Activated B cell treated with CpG ODN at 0.5 μM for 24 hours (primary cell): Measurements from ENCODE around the gene LEMD1. TPM values are rescaled to one million over a fixed set of nuclear protein-coding genes. Genes with fewer than 3 reads are reported as not detected.
"Not testable (repeated sequence)": the region's sequence is repeated elsewhere in the genome, so short reads cannot be mapped to it uniquely, and the experiment has no call there.

Experiments
- ATAC-seq: fragments of 200-7000 bp; cut with Tn5 transposase; one replicate; pipeline ENCODE4 v1.10.0; 2021; ENCODE audit warnings: low read depth, mild to moderate bottlenecking, moderate library complexity
- CTCF ChIA-PET: fragments of 350-600 bp; sonication (Branson Sonifier 250); formaldehyde crosslinking; loops from one replicate; lab custom pipeline; 2021; ENCODE audit warnings: antibody characterized with exemption; lab: Charles Lee
- POLR2A ChIA-PET: fragments of 350-600 bp; sonication (Branson Sonifier 250); formaldehyde crosslinking; loops from one replicate; lab custom pipeline; 2021; ENCODE audit warnings: antibody characterized with exemption; lab: Charles Lee
- DNase-seq: peaks from one replicate; pipeline ENCODE4 v3.0.0; 2022
- H3K27ac Mint-ChIP-seq: one replicate; pipeline ENCODE4 v1.8.0; 2020; ENCODE audit warnings: mixed read lengths
- H3K27me3 Mint-ChIP-seq: one replicate; pipeline ENCODE4 v1.8.0; 2021; ENCODE audit warnings: mixed read lengths
- H3K36me3 Mint-ChIP-seq: one replicate; pipeline ENCODE4 v1.8.0; 2021; ENCODE audit warnings: low read depth, mixed read lengths
- H3K4me1 Mint-ChIP-seq: one replicate; pipeline ENCODE4 v1.8.0; 2021; ENCODE audit warnings: mixed read lengths
- H3K4me3 Mint-ChIP-seq: one replicate; pipeline ENCODE4 v1.8.0; 2020; ENCODE audit warnings: mild to moderate bottlenecking, mixed read lengths
- H3K9me3 Mint-ChIP-seq: one replicate; pipeline ENCODE4 v1.8.0; 2020; ENCODE audit warnings: mixed read lengths
- CTCF ChIP-seq: fragments of 200-600 bp; IDR thresholded peaks from one replicate; pipeline ENCODE4 v1.8.0; 2022; ENCODE audit warnings: antibody characterized with exemption, mild to moderate bottlenecking
- intact Hi-C: fragments of 100-400 bp; cut with micrococcal nuclease; formaldehyde crosslinking; loops from one replicate; pipeline ENCODE4 v1.15.1; 2024
- total RNA-seq: library from RNA; stranded (reverse); gene quantifications from 2 replicates; pipeline ENCODE4 v1.2.3, GENCODE V29; 2022

The LEMD1 gene
- total RNA-seq, 1 donor from 2014 or later: not detected

- ATAC-seq: no peak
- no peak for TF ChIP-seq CTCF
- Mint-ChIP-seq H3K36me3 (no peaks in the 10 kb centered on the region), H3K4me1 (no peaks in the 10 kb centered on the region), H3K27me3 (peaks cover 23% of the 10 kb centered on the region), H3K27ac (no peak overlapping the region), H3K4me3 (no peak overlapping the region), H3K9me3 (no peaks in the 10 kb centered on the region)
- CTCF ChIA-PET: no interaction called here
- DNase-seq: no peak
- POLR2A ChIA-PET: no interaction called here
- intact Hi-C loops: no loop called here
Measured at GRCh38 chr1:205410581-205411298, 11.1 kb downstream of the LEMD1 start.

- no peak for TF ChIP-seq CTCF
- no peak for DNase-seq
- Mint-ChIP-seq H3K27me3 (peaks cover 23% of the 10 kb centered on the region), H3K9me3 (peaks cover 2% of the 10 kb centered on the region), H3K27ac (no peak overlapping the region), H3K36me3 (no peaks in the 10 kb centered on the region), H3K4me3 (no peak overlapping the region), H3K4me1 (no peaks in the 10 kb centered on the region)
- ChIA-PET POLR2A (no interaction called here), CTCF (no interaction called here)
- ATAC-seq: no peak
- intact Hi-C loops: no loop called here
Measured at GRCh38 chr1:205407970-205408369, 13.9 kb downstream of the LEMD1 start.

DNA sequence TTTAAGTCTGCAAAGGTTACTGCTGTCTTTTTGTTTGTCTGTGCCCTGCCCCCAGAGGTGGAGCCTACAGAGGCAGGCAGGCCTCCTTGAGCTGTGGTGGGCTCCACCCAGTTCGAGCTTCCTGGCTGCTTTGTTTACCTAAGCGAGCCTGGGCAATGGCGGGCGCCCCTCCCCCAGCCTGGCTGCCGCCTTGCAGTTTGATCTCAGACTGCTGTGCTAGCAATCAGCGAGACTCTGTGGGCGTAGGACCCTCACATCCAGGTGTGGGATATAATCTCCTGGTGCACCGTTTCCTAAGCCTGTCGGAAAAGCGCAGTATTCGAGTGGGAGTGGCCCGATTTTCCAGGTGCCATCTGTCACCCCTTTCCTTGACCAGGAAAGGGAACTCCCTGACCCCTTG is 15.6 kb downstream of the LEMD1 start:
- H3K36me3 Mint-ChIP-seq, ATAC-seq, DNase-seq, H3K4me1 Mint-ChIP-seq, intact Hi-C loops, H3K27ac Mint-ChIP-seq, CTCF ChIA-PET, H3K4me3 Mint-ChIP-seq, H3K9me3 Mint-ChIP-seq, POLR2A ChIA-PET: not testable (repeated sequence)
- H3K27me3 Mint-ChIP-seq: peaks cover 22% of the 10 kb centered on the region

GRCh38 chr1:205404484-205404883 is 17.4 kb downstream of the LEMD1 start:
- CTCF ChIA-PET, H3K4me3 Mint-ChIP-seq, DNase-seq, H3K4me1 Mint-ChIP-seq, H3K9me3 Mint-ChIP-seq, ATAC-seq, intact Hi-C loops, POLR2A ChIA-PET, H3K36me3 Mint-ChIP-seq, H3K27ac Mint-ChIP-seq: not testable (repeated sequence)
- peaks cover 14% of the 10 kb centered on the region for H3K27me3 Mint-ChIP-seq

GRCh38 chr1:205398586-205398985 is 23.3 kb downstream of the LEMD1 start:
- Mint-ChIP-seq H3K4me3 (no peak overlapping the region), H3K27me3 (peaks cover 4% of the 10 kb centered on the region), H3K36me3 (no peaks in the 10 kb centered on the region), H3K9me3 (no peaks in the 10 kb centered on the region), H3K4me1 (no peaks in the 10 kb centered on the region), H3K27ac (no peak overlapping the region)
- TF ChIP-seq CTCF: no peak
- CTCF ChIA-PET: interaction anchor here (4.2 to 5.5 kb wide), 2 partner anchors 88 to 125 kb away, joined by 42 to 90 read pairs; no protein-coding TSS in a partner anchor
- POLR2A ChIA-PET: no interaction called here
- DNase-seq (no peak), ATAC-seq (no peak)
- intact Hi-C loops: no loop called here

- TF ChIP-seq CTCF: no peak
- ATAC-seq (peak; percentile 52), DNase-seq (no peak)
- no peaks in the 10 kb centered on the region for H3K4me1 Mint-ChIP-seq
- ChIA-PET CTCF (interaction anchor here (1.0 to 5.5 kb wide), 13 partner anchors 9 to 261 kb away, joined by 3 to 90 read pairs (median 4); no protein-coding TSS in a partner anchor), POLR2A (no interaction called here)
- intact Hi-C loops: loop anchor here (1.0 kb wide), 2 partner anchors 88 to 127 kb away; no protein-coding TSS in a partner anchor
- H3K4me3 Mint-ChIP-seq: no peak overlapping the region
- H3K36me3 Mint-ChIP-seq: no peaks in the 10 kb centered on the region
- no peaks in the 10 kb centered on the region for H3K9me3 Mint-ChIP-seq
- no peak overlapping the region for H3K27ac Mint-ChIP-seq
- H3K27me3 Mint-ChIP-seq: peaks cover 12% of the 10 kb centered on the region
Measured at GRCh38 chr1:205396967-205397616, 24.8 kb downstream of the LEMD1 start.
